Naive B cell (primary cell): ENCODE data around the gene OPA1. TPM values are rescaled to one million over a fixed set of nuclear protein-coding genes. Genes with fewer than 3 reads are reported as not detected.

Experiments used
- ATAC-seq, 2 donors: fragments of 150-1000 bp; cut with Tn5 transposase; 2 replicates each; pipeline ENCODE4 v1.10.0; 2021; ENCODE audit warnings: low read depth in 2 of 2, mild to moderate bottlenecking in 2 of 2, moderate library complexity in 2 of 2
- DNase-seq: peaks from one replicate; pipeline ENCODE4 v3.0.0; 2022
- H3K27ac Mint-ChIP-seq, 6 donors: one replicate each; pipeline ENCODE4 v1.8.0; 2020 to 2022; ENCODE audit warnings: mild to moderate bottlenecking in 6 of 6, mixed read lengths in 6 of 6, moderate library complexity in 5 of 6, inconsistent platforms in 2 of 6
- H3K27me3 Mint-ChIP-seq, 3 donors: one replicate each; pipeline ENCODE4 v1.8.0; 2021 to 2022; ENCODE audit warnings: mixed read lengths in 3 of 3, mild to moderate bottlenecking in 1 of 3
- H3K36me3 Mint-ChIP-seq, 2 donors: one replicate each; pipeline ENCODE4 v1.8.0; 2020 to 2022; ENCODE audit warnings: mixed read lengths in 2 of 2, inconsistent platforms in 1 of 2, mild to moderate bottlenecking in 1 of 2
- H3K4me1 Mint-ChIP-seq, 3 donors: one replicate each; pipeline ENCODE4 v1.8.0; 2020 to 2022; ENCODE audit warnings: mixed read lengths in 3 of 3, inconsistent platforms in 1 of 3, mild to moderate bottlenecking in 1 of 3, moderate library complexity in 1 of 3
- H3K4me3 Mint-ChIP-seq, 8 donors: one replicate each; pipeline ENCODE4 v1.8.0; 2020 to 2022; ENCODE audit warnings: mild to moderate bottlenecking in 8 of 8, mixed read lengths in 8 of 8, moderate library complexity in 8 of 8, inconsistent platforms in 2 of 8
- H3K9me3 Mint-ChIP-seq, 7 donors: one replicate each; pipeline ENCODE4 v1.8.0; 2020 to 2022; ENCODE audit warnings: mixed read lengths in 7 of 7, mild to moderate bottlenecking in 5 of 7, inconsistent platforms in 2 of 7, moderate library complexity in 1 of 7
- polyA plus RNA-seq, 6 donors: library from polyadenylated mRNA; unstranded; fragments of 300-500 nt; fragmentation: Illumina TruSeq; gene quantifications; one replicate each; pipeline ENCODE4 v1.2.3, GENCODE V29; 2021; ENCODE audit warnings: low read depth in 6 of 6

OPA1 gene
- polyA plus RNA-seq, 6 donors from 2014 or later, result 15.7 to 31.7 (median 25.1) TPM

DNA sequence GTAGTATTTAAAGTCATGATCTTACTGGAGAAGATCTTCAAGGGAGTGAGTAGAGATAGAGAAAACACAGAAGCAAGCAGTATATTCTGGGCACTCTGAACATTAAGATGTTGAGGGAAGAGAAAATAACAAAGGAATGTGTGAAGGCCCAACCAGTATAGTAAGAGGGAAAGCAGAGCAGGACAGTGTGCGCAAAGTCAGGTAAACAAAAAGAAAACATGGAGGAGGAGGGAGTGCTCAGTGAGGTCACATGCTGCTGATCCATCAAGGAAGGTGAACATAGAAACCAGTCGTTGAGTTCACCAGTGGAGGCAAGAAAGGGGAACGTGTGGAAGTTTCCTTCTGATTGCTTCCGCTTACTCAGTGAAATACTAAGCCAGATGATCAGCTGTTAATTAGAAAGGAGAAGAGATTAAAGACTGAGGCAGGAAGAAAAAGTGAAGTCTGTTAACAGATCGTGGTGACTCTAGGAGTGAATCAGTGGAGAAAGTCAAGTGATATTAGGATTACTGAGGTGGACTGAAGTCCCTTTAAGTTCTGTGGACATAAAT is 47.2 kb downstream of the OPA1 start:
- Mint-ChIP-seq H3K4me1 (no peaks in the 10 kb centered on the region), H3K27me3 (no peaks in the 10 kb centered on the region), H3K27ac (no peak overlapping the region), H3K4me3 (no peak overlapping the region), H3K9me3 (no peaks in the 10 kb centered on the region), H3K36me3 (peaks cover 16 to 26% of the 10 kb centered on the region in 2 donors)
- DNase-seq, result no peak
- no peak for ATAC-seq

DNA sequence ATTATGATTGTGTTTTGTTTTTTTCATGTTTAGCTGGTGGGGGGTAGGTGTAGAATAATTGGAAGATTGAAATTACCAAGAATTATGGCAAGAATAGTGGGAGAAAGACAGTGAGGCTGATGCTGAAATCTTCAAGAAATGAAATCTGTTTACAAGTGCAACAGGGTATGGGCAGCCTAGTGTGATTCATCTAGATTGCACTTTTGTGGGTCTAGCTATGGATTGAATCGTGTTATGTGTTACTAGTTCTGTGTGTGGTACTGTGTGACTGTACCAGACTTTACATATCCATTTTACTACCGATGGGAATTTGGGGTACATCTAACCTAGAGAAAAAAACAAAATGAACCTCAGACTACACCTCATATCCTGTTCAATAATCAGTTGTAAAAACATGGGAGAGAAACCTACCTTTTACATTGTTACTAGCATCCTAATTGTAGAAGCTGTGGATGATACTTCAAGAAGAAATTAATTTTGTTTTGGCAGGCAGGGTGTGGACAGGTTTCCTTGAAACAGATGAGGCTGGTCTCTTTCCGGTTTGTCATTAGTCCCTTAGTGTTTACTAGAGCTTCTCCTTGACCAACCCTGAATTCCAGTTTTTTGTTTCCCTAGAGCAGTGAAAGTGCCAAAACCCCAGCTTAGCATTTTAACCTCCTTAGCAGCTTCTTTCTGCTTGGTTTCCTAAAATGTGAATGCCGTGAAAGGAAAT is 47.9 kb downstream of the OPA1 start:
- ATAC-seq, result no peak
- Mint-ChIP-seq H3K36me3 (peaks cover 19 to 28% of the 10 kb centered on the region in 2 donors), H3K4me1 (no peaks in the 10 kb centered on the region), H3K4me3 (no peak overlapping the region), H3K9me3 (no peaks in the 10 kb centered on the region), H3K27ac (no peak overlapping the region), H3K27me3 (no peaks in the 10 kb centered on the region)
- DNase-seq, result no peak

DNA sequence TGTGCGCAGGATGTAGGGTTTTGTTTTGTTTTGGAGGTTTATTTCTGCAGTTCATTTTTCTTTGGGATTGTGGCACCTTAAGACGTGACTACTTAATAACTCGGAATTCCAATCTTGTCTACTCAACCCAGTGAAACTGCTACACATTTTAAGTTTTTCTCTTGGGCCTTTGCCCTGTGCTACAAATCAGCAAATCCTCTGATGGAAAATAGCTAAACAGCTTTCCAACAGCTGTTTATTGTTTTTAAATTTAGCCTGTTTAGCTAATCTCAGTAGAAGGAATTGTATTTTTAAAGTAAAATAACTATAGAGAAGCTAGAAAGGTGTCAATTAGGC is 48.4 kb downstream of the OPA1 start:
- Mint-ChIP-seq H3K9me3 (no peaks in the 10 kb centered on the region), H3K4me3 (no peak overlapping the region), H3K27ac (no peak overlapping the region), H3K4me1 (no peaks in the 10 kb centered on the region), H3K27me3 (no peaks in the 10 kb centered on the region), H3K36me3 (peaks cover 20 to 31% of the 10 kb centered on the region in 2 donors)
- ATAC-seq (no peak), DNase-seq (no peak)

DNA sequence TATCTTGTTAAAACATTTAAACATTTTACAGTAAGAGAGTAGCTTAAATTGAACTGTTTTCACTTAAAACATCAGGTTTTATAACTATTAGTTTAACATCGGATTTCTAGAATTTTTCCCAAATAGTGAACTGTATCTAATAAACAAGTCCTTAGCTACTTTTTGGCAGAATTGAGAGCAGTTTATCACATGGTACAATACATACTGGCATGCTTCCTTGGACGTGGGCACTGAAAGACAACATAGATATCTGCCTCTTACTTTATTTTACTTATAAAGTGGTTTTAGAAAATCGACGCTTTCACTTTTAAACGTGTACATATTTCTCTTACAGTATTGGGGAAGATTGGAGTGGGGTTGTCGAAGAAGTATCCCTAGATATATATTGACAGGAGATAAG is 52.8 kb downstream of the OPA1 start:
- Mint-ChIP-seq H3K36me3 (peaks cover 24 to 42% of the 10 kb centered on the region in 2 donors), H3K9me3 (no peaks in the 10 kb centered on the region), H3K4me1 (no peaks in the 10 kb centered on the region), H3K27ac (no peak overlapping the region), H3K4me3 (no peak overlapping the region), H3K27me3 (no peaks in the 10 kb centered on the region)
- ATAC-seq (no peak), DNase-seq (no peak)

DNA sequence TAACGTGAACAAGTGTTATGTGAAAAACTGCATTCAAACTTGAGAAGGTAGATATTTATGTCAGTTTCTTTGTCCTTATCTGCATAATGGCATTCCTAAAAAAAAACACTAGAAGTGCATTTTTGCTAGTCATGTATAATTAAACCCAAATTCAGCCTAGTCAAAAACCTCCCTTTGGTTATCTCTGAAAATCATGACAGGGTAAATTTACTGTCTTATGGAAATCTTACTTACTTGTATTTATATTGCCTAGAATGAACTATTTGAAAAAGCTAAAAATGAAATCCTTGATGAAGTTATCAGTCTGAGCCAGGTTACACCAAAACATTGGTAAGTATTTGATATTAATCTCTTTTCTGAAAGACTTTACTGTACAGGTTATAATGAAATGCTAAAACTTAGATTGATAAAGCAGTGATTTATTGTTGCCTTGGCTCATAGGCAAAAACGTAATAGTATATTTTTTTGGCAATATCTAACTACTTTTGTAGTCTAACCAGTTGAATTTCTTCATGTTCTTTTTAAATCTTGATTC is 55.6 kb downstream of the OPA1 start:
- no peaks in the 10 kb centered on the region for H3K27me3 Mint-ChIP-seq
- peaks cover 17 to 32% of the 10 kb centered on the region in 2 donors for H3K36me3 Mint-ChIP-seq
- DNase-seq (no peak), ATAC-seq (no peak)
- H3K4me3 Mint-ChIP-seq, result no peak overlapping the region
- H3K9me3 Mint-ChIP-seq, result no peaks in the 10 kb centered on the region
- no peaks in the 10 kb centered on the region for H3K4me1 Mint-ChIP-seq
- no peak overlapping the region for H3K27ac Mint-ChIP-seq

DNA sequence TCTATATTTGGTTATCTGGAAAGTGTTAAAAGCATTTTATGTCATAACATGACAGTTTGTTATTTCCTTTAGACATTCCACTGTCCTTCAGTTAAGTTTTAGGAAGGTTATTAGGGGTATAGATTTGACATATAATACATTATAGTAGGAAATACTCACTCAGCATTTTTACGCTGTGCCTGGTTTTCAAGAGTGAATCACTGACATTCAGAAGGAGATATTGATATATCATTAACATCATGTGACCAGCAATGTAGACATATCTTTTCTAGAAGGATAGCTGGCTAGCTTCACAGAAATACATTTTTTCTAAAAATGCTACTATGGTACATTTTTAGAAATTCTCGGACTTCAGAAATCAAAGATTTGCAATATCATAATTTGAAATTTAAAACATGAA is 57.6 kb downstream of the OPA1 start:
- H3K27ac Mint-ChIP-seq, result peak overlapping the region in 1 of 6 donors; percentile 38

DNA sequence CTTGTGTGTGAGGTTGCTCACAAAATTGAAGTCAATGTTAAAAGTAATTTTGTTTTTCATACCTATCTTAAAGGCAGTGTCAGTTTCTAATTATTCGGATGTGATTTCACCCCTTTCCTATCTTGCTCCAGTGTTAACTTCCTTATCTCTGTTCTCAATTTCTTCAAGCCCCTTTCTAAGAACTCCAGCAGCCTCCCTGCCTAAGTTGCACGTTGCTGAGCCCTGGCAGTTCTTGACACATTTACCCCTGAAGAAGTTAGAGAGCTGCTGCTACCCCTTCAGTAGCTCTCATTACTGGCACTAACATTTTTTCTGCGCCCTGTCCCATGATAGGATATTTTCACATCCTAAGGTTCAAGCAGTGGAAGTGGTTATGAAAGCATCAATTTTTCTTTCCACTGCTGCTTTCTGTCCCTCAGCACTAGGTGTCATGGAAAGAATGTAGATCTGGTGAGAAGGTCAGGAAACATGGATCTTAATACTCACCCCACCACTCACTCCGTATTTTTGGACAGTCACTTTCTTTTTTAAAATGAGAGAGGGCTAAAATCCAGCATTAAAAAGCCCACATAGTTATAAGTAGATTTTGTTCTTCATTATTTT is 62.9 kb downstream of the OPA1 start:
- no peak overlapping the region for H3K4me3 Mint-ChIP-seq

More for the DNA sequence above, 57.6 kb downstream of the OPA1 start:
- Mint-ChIP-seq H3K4me3 (no peak overlapping the region), H3K27me3 (no peaks in the 10 kb centered on the region), H3K4me1 (no peaks in the 10 kb centered on the region), H3K9me3 (no peaks in the 10 kb centered on the region), H3K36me3 (peaks cover 17 to 21% of the 10 kb centered on the region in 2 donors)
- DNase-seq (no peak), ATAC-seq (no peak)

DNA sequence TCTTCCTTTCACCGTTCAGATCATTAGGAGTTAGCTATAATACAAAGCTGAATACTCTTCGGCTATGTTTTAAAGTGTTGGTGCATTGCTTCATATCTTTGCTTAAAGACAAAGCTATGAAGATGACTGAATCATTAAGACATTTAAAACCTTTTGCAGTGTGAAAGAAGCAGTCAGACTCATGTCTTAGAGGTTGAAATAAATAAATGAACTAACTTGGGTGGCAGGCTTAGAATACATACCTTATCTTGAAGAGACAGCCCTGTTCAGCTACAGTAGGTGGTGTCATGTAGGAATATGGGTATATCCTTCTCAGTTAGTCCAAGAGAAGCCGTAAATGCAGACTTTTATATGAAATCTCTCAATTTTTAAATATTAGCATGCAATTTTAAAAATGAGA is 63.4 kb downstream of the OPA1 start:
- Mint-ChIP-seq H3K4me1 (no peaks in the 10 kb centered on the region), H3K9me3 (no peaks in the 10 kb centered on the region), H3K36me3 (peaks cover 8 to 21% of the 10 kb centered on the region in 2 donors), H3K4me3 (no peak overlapping the region), H3K27me3 (no peaks in the 10 kb centered on the region), H3K27ac (peak overlapping the region in 1 of 6 donors; percentile 15)
- DNase-seq, result no peak
- ATAC-seq, result no peak

More for the DNA sequence above, 62.9 kb downstream of the OPA1 start:
- Mint-ChIP-seq H3K4me1 (no peaks in the 10 kb centered on the region), H3K36me3 (peaks cover 7 to 16% of the 10 kb centered on the region in 2 donors), H3K27ac (no peak overlapping the region), H3K27me3 (no peaks in the 10 kb centered on the region), H3K9me3 (no peaks in the 10 kb centered on the region)
- DNase-seq (no peak), ATAC-seq (no peak)

DNA sequence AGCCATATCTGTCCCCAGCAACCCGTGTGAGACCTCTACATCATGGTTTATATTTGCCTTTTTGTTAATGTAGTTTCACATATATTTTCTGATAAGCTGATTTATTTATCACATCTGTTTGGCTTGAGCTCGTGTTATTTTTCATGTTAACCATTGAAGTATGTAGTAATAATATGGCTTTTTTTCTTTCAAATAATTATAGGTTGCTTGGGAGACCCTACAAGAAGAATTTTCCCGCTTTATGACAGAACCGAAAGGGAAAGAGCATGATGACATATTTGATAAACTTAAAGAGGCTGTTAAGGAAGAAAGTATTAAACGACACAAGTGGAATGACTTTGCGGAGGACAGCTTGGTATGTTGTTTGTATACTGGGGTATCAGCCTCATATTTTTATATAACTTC is 63.9 kb downstream of the OPA1 start:
- ATAC-seq (no peak), DNase-seq (no peak)
- Mint-ChIP-seq H3K4me3 (no peak overlapping the region), H3K27ac (no peak overlapping the region), H3K9me3 (no peaks in the 10 kb centered on the region), H3K27me3 (no peaks in the 10 kb centered on the region), H3K4me1 (no peaks in the 10 kb centered on the region), H3K36me3 (peaks cover 12 to 24% of the 10 kb centered on the region in 2 donors)

DNA sequence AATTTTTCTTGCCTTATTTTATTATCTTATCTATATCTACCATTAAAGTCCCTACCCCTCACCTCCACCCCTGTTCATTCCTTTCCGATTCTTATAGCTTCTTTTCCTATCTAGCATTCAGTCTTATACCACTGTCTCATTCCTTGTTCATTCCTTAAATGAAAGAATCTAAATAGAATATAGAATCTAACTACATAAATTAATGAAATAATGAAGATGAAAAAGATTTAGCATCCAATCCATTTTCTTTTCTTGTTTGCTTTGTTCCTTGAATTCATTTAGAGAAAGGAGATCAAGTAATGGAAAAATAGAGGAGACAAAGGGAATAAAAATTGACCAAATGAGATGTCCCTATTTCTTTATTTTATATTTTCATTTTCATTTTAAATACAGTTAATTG is 67.2 kb downstream of the OPA1 start:
- no peak overlapping the region for H3K27ac Mint-ChIP-seq
- H3K9me3 Mint-ChIP-seq, result no peaks in the 10 kb centered on the region
- no peaks in the 10 kb centered on the region for H3K4me1 Mint-ChIP-seq
- H3K27me3 Mint-ChIP-seq, result no peaks in the 10 kb centered on the region
- DNase-seq, result no peak
- H3K36me3 Mint-ChIP-seq, result peaks cover 24 to 25% of the 10 kb centered on the region in 2 donors
- H3K4me3 Mint-ChIP-seq, result no peak overlapping the region
- ATAC-seq, result no peak

DNA sequence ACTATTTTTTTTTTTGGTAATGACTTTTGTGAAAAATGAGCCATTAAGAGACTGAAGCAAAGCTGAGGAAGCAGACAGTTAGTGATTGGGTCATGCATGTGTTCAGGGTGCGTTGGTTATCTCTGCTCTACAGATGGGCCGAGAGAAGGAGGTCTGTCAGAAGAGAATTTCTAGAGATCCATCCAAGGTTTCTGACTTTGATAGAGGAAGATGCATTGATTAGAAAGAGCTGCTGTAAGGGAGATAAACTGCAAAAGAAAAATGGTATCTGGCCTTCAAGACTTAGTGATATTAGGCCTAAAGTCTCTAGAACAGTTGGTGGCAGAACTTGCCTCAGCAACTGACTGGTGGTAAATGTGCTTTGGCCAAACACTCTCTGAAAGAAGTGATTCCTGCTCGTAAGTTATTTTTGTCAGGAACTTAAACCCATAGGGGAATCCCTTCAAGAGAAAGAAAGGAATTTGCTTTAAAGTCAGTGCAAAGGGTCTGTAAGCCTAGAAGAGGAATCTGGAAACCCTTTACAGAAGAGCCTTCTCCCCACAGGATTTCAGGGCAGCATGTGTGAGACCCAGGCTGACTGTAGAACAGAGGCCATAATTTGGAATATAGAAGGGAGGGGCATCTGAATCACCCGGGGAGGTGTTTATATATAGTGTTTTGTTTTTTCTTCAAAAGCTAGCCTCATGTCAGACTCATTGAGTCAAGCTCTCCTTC is 67.8 kb downstream of the OPA1 start:
- Mint-ChIP-seq H3K36me3 (peaks cover 21 to 24% of the 10 kb centered on the region in 2 donors), H3K27me3 (no peaks in the 10 kb centered on the region)

DNA sequence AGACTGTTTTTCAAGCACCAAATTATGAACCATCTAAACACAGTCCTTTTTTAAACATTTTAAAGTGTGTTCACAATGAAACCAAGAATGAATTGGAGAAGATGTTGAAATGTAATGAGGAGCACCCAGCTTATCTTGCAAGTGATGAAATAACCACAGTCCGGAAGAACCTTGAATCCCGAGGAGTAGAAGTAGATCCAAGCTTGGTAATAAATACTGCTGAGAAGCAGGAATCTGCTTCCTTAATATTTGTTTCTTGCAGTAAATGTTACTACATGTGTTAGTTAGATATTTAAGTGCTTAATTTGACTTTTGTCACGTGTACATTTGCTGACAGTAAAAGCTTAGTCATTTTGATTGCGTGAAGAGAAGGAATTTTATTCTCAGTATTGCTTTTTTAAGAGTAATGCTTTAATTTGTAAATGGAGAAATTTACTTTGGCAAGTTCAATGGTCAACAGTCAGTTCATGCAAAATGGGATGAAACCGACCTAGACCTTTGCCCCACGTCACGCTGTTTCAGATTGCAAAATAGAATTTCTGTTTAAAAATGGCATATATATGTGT is 69.8 kb downstream of the OPA1 start:
- Mint-ChIP-seq H3K4me1 (no peaks in the 10 kb centered on the region), H3K27ac (no peak overlapping the region), H3K4me3 (no peak overlapping the region), H3K36me3 (peaks cover 13 to 20% of the 10 kb centered on the region in 2 donors), H3K27me3 (no peaks in the 10 kb centered on the region), H3K9me3 (no peaks in the 10 kb centered on the region)
- no peak for DNase-seq
- ATAC-seq, result no peak

More for the DNA sequence above, 67.8 kb downstream of the OPA1 start:
- Mint-ChIP-seq H3K4me3 (no peak overlapping the region), H3K4me1 (no peaks in the 10 kb centered on the region), H3K27ac (peak overlapping the region in 3 of 6 donors; percentile 51 to 76 (median 52)), H3K9me3 (no peaks in the 10 kb centered on the region)
- ATAC-seq (no peak), DNase-seq (no peak)

DNA sequence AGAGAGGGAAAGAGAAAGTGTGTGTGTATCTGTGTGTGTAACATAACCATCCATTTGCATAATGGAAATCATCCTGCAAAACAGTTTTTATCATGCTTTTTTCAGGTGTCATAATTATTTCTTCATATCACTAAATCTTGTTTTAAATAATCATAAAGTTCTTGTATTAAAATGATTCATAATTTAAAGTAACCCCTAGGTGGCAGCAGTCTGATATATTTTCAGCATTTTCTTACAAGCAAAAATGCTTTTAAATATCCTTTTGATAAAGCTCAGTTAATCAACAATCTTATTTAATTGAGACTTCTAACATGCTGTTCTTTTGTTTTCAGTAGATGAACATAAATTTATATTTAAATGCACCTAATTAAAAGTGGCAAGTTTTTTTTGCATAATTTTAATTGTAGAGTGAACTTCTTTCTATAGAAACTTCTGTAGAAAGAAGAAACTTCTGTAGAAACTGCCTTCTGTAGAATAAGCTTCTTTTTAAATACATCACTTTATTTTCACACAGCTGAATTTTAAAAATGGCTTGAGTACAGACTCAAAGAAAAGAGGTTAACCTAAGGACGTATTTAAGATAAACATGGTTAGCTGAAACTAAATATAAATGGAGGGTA is 72.5 kb downstream of the OPA1 start:
- H3K4me3 Mint-ChIP-seq, result no peak overlapping the region
- H3K27me3 Mint-ChIP-seq, result no peaks in the 10 kb centered on the region
- ATAC-seq (no peak), DNase-seq (peak; percentile 42)
- H3K4me1 Mint-ChIP-seq, result peaks cover 0 to 4% (median 0%) of the 10 kb centered on the region in 3 donors
- H3K9me3 Mint-ChIP-seq, result no peaks in the 10 kb centered on the region
- H3K36me3 Mint-ChIP-seq, result peaks cover 12 to 40% of the 10 kb centered on the region in 2 donors
- no peak overlapping the region for H3K27ac Mint-ChIP-seq
